ENCODE results near the gene ARHGEF19.
"Not testable (repeated sequence)": the region's sequence is repeated elsewhere in the genome, so short reads cannot be mapped to it uniquely, and the experiment has no call there.

ARHGEF19 gene

GRCh38 chr1:16165548-16165947, 46.9 kb downstream of the ARHGEF19 start:
- no peak for DNase-seq (ENCODE audit: low spot score)

GRCh38 chr1:16165073-16165364, 47.4 kb downstream of the ARHGEF19 start:
- no peak for DNase-seq (ENCODE audit: low spot score)

GRCh38 chr1:16164213-16165072, 48.0 kb downstream of the ARHGEF19 start:
- DNase-seq (ENCODE audit: low spot score): no peak

GRCh38 chr1:16163608-16164212, 48.7 kb downstream of the ARHGEF19 start:
- DNase-seq (ENCODE audit: low spot score): not testable (repeated sequence)

GRCh38 chr1:16162163-16162822, 50.2 kb downstream of the ARHGEF19 start:
- DNase-seq (ENCODE audit: low spot score): peak; percentile 74

GRCh38 chr1:16161717-16162116, 50.7 kb downstream of the ARHGEF19 start:
- no peak for DNase-seq (ENCODE audit: low spot score)

GRCh38 chr1:16158993-16159831, 53.2 kb downstream of the ARHGEF19 start:
- no peak for DNase-seq (ENCODE audit: low spot score)

GRCh38 chr1:16158025-16158424, 54.4 kb downstream of the ARHGEF19 start:
- DNase-seq (ENCODE audit: low spot score): no peak

- DNase-seq (ENCODE audit: low spot score): no peak
Observed at GRCh38 chr1:16156848-16157495, 55.5 kb downstream of the ARHGEF19 start.

GRCh38 chr1:16155537-16156410, 56.7 kb downstream of the ARHGEF19 start, which contains the start of gene EPHA2:
EPHA2 (minus strand) TSS chr1:16156069; CDS start chr1:16155932, 137 bp downstream.
- DNase-seq (ENCODE audit: low spot score): peak; percentile 89

- no peak for DNase-seq (ENCODE audit: low spot score)
Observed at GRCh38 chr1:16153999-16154673, 58.3 kb downstream of the ARHGEF19 start.

GRCh38 chr1:16153096-16153998, 59.1 kb downstream of the ARHGEF19 start:
- no peak for DNase-seq (ENCODE audit: low spot score)

GRCh38 chr1:16152481-16153087, 59.9 kb downstream of the ARHGEF19 start:
- DNase-seq (ENCODE audit: low spot score): no peak

GRCh38 chr1:16151995-16152384, 60.5 kb downstream of the ARHGEF19 start:
- no peak for DNase-seq (ENCODE audit: low spot score)

- no peak for DNase-seq (ENCODE audit: low spot score)
Observed at GRCh38 chr1:16151196-16151994, 61.1 kb downstream of the ARHGEF19 start.

- no peak for DNase-seq (ENCODE audit: low spot score)
Observed at GRCh38 chr1:16150508-16150907, 61.9 kb downstream of the ARHGEF19 start.

GRCh38 chr1:16149702-16150488, 62.6 kb downstream of the ARHGEF19 start:
- no peak for DNase-seq (ENCODE audit: low spot score)
